Fibroblast of villous mesenchyme (primary cell): ENCODE measurements around the gene SPATA16. TPM values are rescaled to one million over a fixed set of nuclear protein-coding genes. Genes with fewer than 3 reads are reported as not detected.
"Not testable (repeated sequence)": the region's sequence is repeated elsewhere in the genome, so short reads cannot be mapped to it uniquely, and the experiment has no call there.

Experiments used
- DNase-seq: peaks from one replicate; pipeline ENCODE4 v3.0.0-alpha.2; 2010; ENCODE audit warnings: low read depth
- H3K4me3 ChIP-seq: 2 replicates; pipeline ENCODE4 v1.5.1; 2011; ENCODE audit warnings: low read depth, mild to moderate bottlenecking, low read length
- CTCF ChIP-seq: IDR thresholded peaks from 2 replicates; pipeline ENCODE4 v1.5.1; 2012; ENCODE audit warnings: low read depth, mild to moderate bottlenecking, low read length; ENCODE audit not compliant: insufficient read depth
- total RNA-seq: library from RNA; depleted of rRNA; stranded (reverse); fragments of >200 nt; gene quantifications from 2 replicates; pipeline ENCODE4 v1.2.3, GENCODE V29; 2012

SPATA16 gene
- total RNA-seq, 1 donor, result not detected

DNA sequence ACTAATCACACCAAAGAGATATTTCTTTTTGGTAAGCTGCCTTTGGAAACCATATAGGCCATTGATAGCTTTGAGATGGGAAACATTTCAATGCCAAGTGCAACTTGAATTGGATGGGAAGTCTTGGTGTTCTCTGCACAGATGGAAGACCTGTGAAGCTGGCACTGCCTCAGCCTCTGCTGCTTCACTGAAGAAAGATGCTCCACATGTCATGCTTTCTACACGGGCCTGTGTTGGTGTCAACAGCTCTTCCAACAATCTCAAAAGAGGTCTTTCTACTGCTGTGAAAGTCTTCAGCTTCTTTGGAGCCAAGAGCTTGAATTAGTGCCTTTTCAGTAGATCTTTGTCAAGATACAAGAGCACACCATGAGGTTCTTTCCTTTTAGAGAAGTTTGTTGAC lies 169.0 kb downstream of the SPATA16 start:
- no peak for TF ChIP-seq CTCF

DNA sequence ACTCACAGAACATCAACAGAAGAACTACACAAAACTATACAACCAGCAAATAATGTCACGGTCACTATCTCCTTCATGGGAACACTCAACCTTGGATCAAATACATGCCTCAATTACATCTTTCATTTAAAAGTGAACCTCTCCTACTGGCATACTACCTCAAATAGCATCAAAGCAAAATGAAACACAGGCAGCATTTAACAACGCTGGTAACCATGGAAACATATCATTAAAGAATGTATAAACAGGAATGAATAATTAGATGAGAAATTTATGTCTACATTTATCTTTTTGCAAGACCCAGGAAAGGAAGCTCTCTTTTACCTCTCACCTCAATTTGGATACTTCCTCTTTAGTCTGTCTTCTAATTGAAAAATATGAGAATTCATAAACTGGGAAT lies 172.4 kb downstream of the SPATA16 start:
- H3K4me3 ChIP-seq, result no peak overlapping the region
- no peak for TF ChIP-seq CTCF
- DNase-seq, result no peak

More for the DNA sequence above, 169.0 kb downstream of the SPATA16 start:
- H3K4me3 ChIP-seq, result no peak overlapping the region
- no peak for DNase-seq

- TF ChIP-seq CTCF, result no peak
- H3K4me3 ChIP-seq, result no peak overlapping the region
- no peak for DNase-seq
Measured at GRCh38 chr3:172965256-172965655, 175.8 kb downstream of the SPATA16 start.

- not testable (repeated sequence) for DNase-seq
Measured at GRCh38 chr3:172960626-172961182, 180.3 kb downstream of the SPATA16 start.

GRCh38 chr3:172958565-172958964 lies 182.5 kb downstream of the SPATA16 start:
- H3K4me3 ChIP-seq, result no peak overlapping the region
- no peak for TF ChIP-seq CTCF
- DNase-seq, result no peak

More at GRCh38 chr3:172960626-172961182, 180.3 kb downstream of the SPATA16 start:
- H3K4me3 ChIP-seq, result not testable (repeated sequence)

GRCh38 chr3:172953571-172953970 lies 187.5 kb downstream of the SPATA16 start:
- DNase-seq, result no peak
- no peak overlapping the region for H3K4me3 ChIP-seq
- no peak for TF ChIP-seq CTCF

GRCh38 chr3:172951511-172951910 lies 189.5 kb downstream of the SPATA16 start:
- DNase-seq, result no peak
- TF ChIP-seq CTCF, result no peak
- no peak overlapping the region for H3K4me3 ChIP-seq
